GM23338 (cell line): Measurements from ENCODE around the gene AP3S1. TPM values are rescaled to one million over a fixed set of nuclear protein-coding genes. Genes with fewer than 3 reads are reported as not detected.
"Not testable (repeated sequence)": the region's sequence is repeated elsewhere in the genome, so short reads cannot be mapped to it uniquely, and the experiment has no call there.

ENCODE experiments used
- ATAC-seq: fragments of 200-7000 bp; cut with Tn5 transposase; 3 replicates; pipeline ENCODE4 v1.9.1; 2020
- DNase-seq: peaks from one replicate; pipeline ENCODE4 v3.0.0-alpha.2; 2015; ENCODE audit warnings: low spot score
- H2AFZ ChIP-seq: fragments of 200-600 bp; sonication (generic); 2 replicates; pipeline ENCODE4 v1.8.0; 2016; ENCODE audit warnings: antibody characterized with exemption, mild to moderate bottlenecking, moderate library complexity
- H3F3A ChIP-seq: fragments of 200-600 bp; sonication (generic); replicated peaks from 2 replicates; pipeline ENCODE4 v1.8.0; 2017; ENCODE audit warnings: antibody characterized with exemption, mixed run types, low read depth
- H3K27ac ChIP-seq: fragments of 200-600 bp; sonication (generic); 2 replicates; pipeline ENCODE4 v1.6.1; 2016; ENCODE audit warnings: low read depth
- H3K27me3 ChIP-seq: fragments of 200-600 bp; sonication (generic); 2 replicates; pipeline ENCODE4 v1.8.0; 2016; ENCODE audit warnings: mild to moderate bottlenecking, mixed run types, moderate library complexity; ENCODE audit not compliant: insufficient read depth
- H3K36me3 ChIP-seq: fragments of 200-600 bp; sonication (generic); 2 replicates; pipeline ENCODE4 v1.8.0; 2016; ENCODE audit warnings: mild to moderate bottlenecking; ENCODE audit not compliant: insufficient read depth
- H3K4me1 ChIP-seq: fragments of 200-600 bp; sonication (generic); 2 replicates; pipeline ENCODE4 v1.8.0; 2016; ENCODE audit warnings: mild to moderate bottlenecking, moderate library complexity; ENCODE audit not compliant: insufficient read depth
- H3K4me2 ChIP-seq: fragments of 200-600 bp; sonication (generic); 2 replicates; pipeline ENCODE4 v1.7.1; 2017; ENCODE audit warnings: mixed run types
- H3K4me3 ChIP-seq: fragments of 200-600 bp; sonication (generic); 2 replicates; pipeline ENCODE4 v1.6.1; 2016; ENCODE audit warnings: mixed run types
- H3K79me2 ChIP-seq: fragments of 200-600 bp; sonication (generic); replicated peaks from 2 replicates; pipeline ENCODE4 v1.8.0; 2017; ENCODE audit warnings: mild to moderate bottlenecking; ENCODE audit not compliant: insufficient read depth
- H3K9me2 ChIP-seq: fragments of 200-600 bp; sonication (generic); 2 replicates; pipeline ENCODE4 v1.8.0; 2017; ENCODE audit not compliant: insufficient read depth
- H4K20me1 ChIP-seq: fragments of 200-600 bp; sonication (generic); replicated peaks from 2 replicates; pipeline ENCODE4 v1.8.0; 2017; ENCODE audit warnings: mild to moderate bottlenecking; ENCODE audit not compliant: insufficient read depth
- H3K27ac Mint-ChIP-seq: 2 replicates; pipeline ENCODE4 v1.8.0; 2020; ENCODE audit warnings: inconsistent platforms, mild to moderate bottlenecking, moderate library complexity, mixed read lengths
- H3K27me3 Mint-ChIP-seq: 3 replicates; pipeline ENCODE4 v1.8.0; 2022; ENCODE audit warnings: low read depth, mild to moderate bottlenecking, moderate library complexity, mixed read lengths, inconsistent platforms; ENCODE audit not compliant: insufficient read depth, poor library complexity
- H3K36me3 Mint-ChIP-seq: 3 replicates; pipeline ENCODE4 v1.8.0; 2021; ENCODE audit warnings: low read depth, mild to moderate bottlenecking, inconsistent platforms, moderate library complexity, mixed read lengths
- H3K4me1 Mint-ChIP-seq: 3 replicates; pipeline ENCODE4 v1.8.0; 2020; ENCODE audit warnings: mild to moderate bottlenecking, inconsistent platforms, mixed read lengths
- H3K4me3 Mint-ChIP-seq: 3 replicates; pipeline ENCODE4 v1.8.0; 2021; ENCODE audit warnings: moderate library complexity, mild to moderate bottlenecking, inconsistent platforms, mixed read lengths
- H3K9me3 Mint-ChIP-seq: 3 replicates; pipeline ENCODE4 v1.8.0; 2020; ENCODE audit warnings: moderate library complexity, mild to moderate bottlenecking, inconsistent platforms, mixed read lengths
- CTCF ChIP-seq, 2 experiments: fragments of 200-600 bp in 1 of 2; sonication (generic) in 1 of 2; conservative IDR thresholded peaks; 2 replicates each; pipeline versions ENCODE4 v1.5.1 to v1.6.1; 2016 to 2017; ENCODE audit warnings: antibody characterized with exemption in 2 of 2, low read depth in 2 of 2, mild to moderate bottlenecking in 2 of 2, moderate library complexity in 1 of 2
- ETS1 ChIP-seq: IDR thresholded peaks from 2 replicates; pipeline ENCODE4 v1.6.1; 2016; ENCODE audit warnings: antibody characterized with exemption
- EZH2phosphoT487 ChIP-seq: fragments of 200-600 bp; sonication (generic); IDR thresholded peaks from one replicate; pipeline ENCODE4 v1.8.1; 2018; ENCODE audit warnings: antibody characterized with exemption; ENCODE audit not compliant: unreplicated experiment
- POLR2AphosphoS5 ChIP-seq: IDR thresholded peaks from 2 replicates; pipeline ENCODE4 v1.6.1; 2016; ENCODE audit warnings: antibody characterized with exemption, low read depth
- ZNF331 ChIP-seq: fragments of 250-450 bp; sonication (Bioruptor Pico); IDR thresholded peaks from 2 replicates; pipeline ENCODE4 v1.5.0; 2020; ENCODE audit warnings: low read depth, mild to moderate bottlenecking, moderate library complexity
- polyA plus RNA-seq: library from polyadenylated mRNA; unstranded; fragments of >200 nt; fragmentation: Nextera tagmentation; extraction: Ambion mirVana; gene quantifications from 2 replicates; pipeline ENCODE4 v1.2.1, GENCODE V29; 2016
- total RNA-seq: library from RNA; depleted of rRNA; stranded (reverse); fragments of >200 nt; shearing (Covaris generic); gene quantifications from 2 replicates; pipeline ENCODE4 v1.2.3, GENCODE V29; 2014

The AP3S1 gene
- total and polyA plus RNA-seq, 2 experiments from 2014 or later, result 143 to 232 TPM

DNA sequence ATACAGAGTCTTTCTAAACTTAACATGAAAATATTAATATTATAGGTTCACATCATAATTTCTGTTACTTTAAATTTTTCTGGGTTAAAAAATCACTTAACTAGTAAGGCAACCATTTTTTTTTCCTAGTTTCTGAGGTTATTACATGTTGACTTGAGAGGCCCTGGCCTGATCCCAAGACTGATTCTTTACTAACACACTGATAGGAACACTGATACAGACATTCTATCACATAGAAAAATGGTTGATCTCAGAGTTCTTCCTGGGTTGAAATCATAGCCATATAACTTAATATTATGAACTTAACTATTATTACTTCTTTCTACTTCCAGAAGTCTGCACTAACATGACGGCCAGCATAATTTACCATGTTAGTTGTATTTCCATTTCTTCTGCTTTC lies 43.0 kb downstream of the AP3S1 start:
- Histone ChIP-seq H4K20me1 (peaks cover 5% of the 10 kb centered on the region; the same call in 1 of the 2 replicates), H3K4me3 (no peak overlapping the region), H3K9me2 (no peaks in the 10 kb centered on the region), H3K79me2 (peaks cover 4% of the 10 kb centered on the region), H3F3A (no peaks in the 10 kb centered on the region), H2AFZ (no peak overlapping the region), H3K27ac (no peak overlapping the region), H3K27me3 (no peaks in the 10 kb centered on the region), H3K4me2 (no peak overlapping the region), H3K4me1 (no peaks in the 10 kb centered on the region), H3K36me3 (no peaks in the 10 kb centered on the region)
- Mint-ChIP-seq H3K27ac (no peak overlapping the region), H3K36me3 (peaks cover 12% of the 10 kb centered on the region; the same call in 2 of the 3 replicates), H3K4me1 (no peaks in the 10 kb centered on the region), H3K4me3 (no peak overlapping the region), H3K9me3 (no peaks in the 10 kb centered on the region), H3K27me3 (peaks cover 2% of the 10 kb centered on the region)
- ATAC-seq, result no peak
- DNase-seq, result no peak
- no peak for TF ChIP-seq ETS1
- TF ChIP-seq POLR2AphosphoS5, result no peak
- TF ChIP-seq EZH2phosphoT487, result no peak

- not testable (repeated sequence) for H3K79me2 ChIP-seq, H3K27me3 ChIP-seq, H3K36me3 ChIP-seq, H4K20me1 ChIP-seq, H3K4me3 ChIP-seq, H3K27me3 Mint-ChIP-seq, H3K27ac Mint-ChIP-seq, H3K27ac ChIP-seq, H3K4me2 ChIP-seq, H3F3A ChIP-seq, ATAC-seq, H3K9me3 Mint-ChIP-seq, H2AFZ ChIP-seq, H3K4me1 Mint-ChIP-seq, H3K9me2 ChIP-seq, DNase-seq, H3K4me3 Mint-ChIP-seq, H3K4me1 ChIP-seq
- H3K36me3 Mint-ChIP-seq, result peaks cover 12% of the 10 kb centered on the region; the same call in 2 of the 3 replicates
Measured at GRCh38 chr5:115885208-115885607, 43.5 kb downstream of the AP3S1 start.

GRCh38 chr5:115888027-115888426 lies 46.3 kb downstream of the AP3S1 start:
- H3K36me3 Mint-ChIP-seq, result peaks cover 6% of the 10 kb centered on the region; the same call in 2 of the 3 replicates
- no peaks in the 10 kb centered on the region for H3K9me3 Mint-ChIP-seq
- peaks cover 2% of the 10 kb centered on the region for H3K27me3 Mint-ChIP-seq
- Histone ChIP-seq H3K36me3 (no peaks in the 10 kb centered on the region), H3K4me1 (no peaks in the 10 kb centered on the region), H3K4me2 (no peak overlapping the region), H3K4me3 (no peak overlapping the region), H3K9me2 (no peaks in the 10 kb centered on the region), H3F3A (no peaks in the 10 kb centered on the region), H3K79me2 (no peaks in the 10 kb centered on the region), H3K27ac (no peak overlapping the region), H3K27me3 (no peaks in the 10 kb centered on the region), H4K20me1 (no peaks in the 10 kb centered on the region), H2AFZ (no peak overlapping the region)
- peak in 1 of 2 experiments; percentile 40; a peak in 2 of 4 replicates for TF ChIP-seq CTCF (conservative IDR thresholded peaks at IDR 0.05; ENCODE audit: low read depth in 2 of 2)
- TF ChIP-seq ZNF331 (CRISPR knock-in tag), result no peak
- H3K4me3 Mint-ChIP-seq, result no peak overlapping the region
- no peaks in the 10 kb centered on the region for H3K4me1 Mint-ChIP-seq
- DNase-seq (peak; percentile 21), ATAC-seq (no peak)
- no peak overlapping the region for H3K27ac Mint-ChIP-seq
